Activated CD8-positive, alpha-beta T cell treated with anti-CD3 and anti-CD28 coated beads for 36 hours (primary cell): Measurements from ENCODE around the gene ELAC2. TPM values are rescaled to one million over a fixed set of nuclear protein-coding genes. Genes with fewer than 3 reads are reported as not detected.

ENCODE experiments used
- ATAC-seq: fragments of 200-7000 bp; cut with Tn5 transposase; one replicate; pipeline ENCODE4 v1.10.0; 2021; ENCODE audit warnings: mild to moderate bottlenecking, moderate library complexity
- CTCF ChIA-PET: fragments of 350-600 bp; sonication (Branson Sonifier 250); formaldehyde crosslinking; loops from one replicate; lab custom pipeline; 2021; ENCODE audit warnings: antibody characterized with exemption; lab: Charles Lee
- POLR2A ChIA-PET: fragments of 350-600 bp; sonication (Branson Sonifier 250); formaldehyde crosslinking; loops from one replicate; lab custom pipeline; 2021; ENCODE audit warnings: antibody characterized with exemption; lab: Charles Lee
- DNase-seq: peaks from one replicate; pipeline ENCODE4 v3.0.0-alpha.2; 2020
- H3K27ac Mint-ChIP-seq: one replicate; pipeline ENCODE4 v1.8.0; 2021; ENCODE audit warnings: mild to moderate bottlenecking, mixed read lengths
- H3K27me3 Mint-ChIP-seq: one replicate; pipeline ENCODE4 v1.8.0; 2021; ENCODE audit warnings: mixed read lengths
- H3K36me3 Mint-ChIP-seq: one replicate; pipeline ENCODE4 v1.8.0; 2021; ENCODE audit warnings: low read depth, mixed read lengths
- H3K4me1 Mint-ChIP-seq: one replicate; pipeline ENCODE4 v1.8.0; 2021; ENCODE audit warnings: low read depth, mixed read lengths
- H3K4me3 Mint-ChIP-seq: one replicate; pipeline ENCODE4 v1.8.0; 2021; ENCODE audit warnings: mild to moderate bottlenecking, moderate library complexity, mixed read lengths
- H3K9me3 Mint-ChIP-seq: one replicate; pipeline ENCODE4 v1.8.0; 2021; ENCODE audit warnings: mixed read lengths
- CTCF ChIP-seq: fragments of 200-600 bp; IDR thresholded peaks from one replicate; pipeline ENCODE4 v1.8.0; 2022; ENCODE audit warnings: antibody characterized with exemption, mild to moderate bottlenecking
- intact Hi-C: fragments of 100-400 bp; cut with micrococcal nuclease; formaldehyde crosslinking; loops from one replicate; pipeline ENCODE4 v1.10.0; 2022
- total RNA-seq, 2 experiments: library from RNA; stranded (reverse); gene quantifications; one replicate each; pipeline ENCODE4 v1.2.3, GENCODE V29; 2021

The ELAC2 gene
- total RNA-seq, 2 experiments from 2014 or later, result 60.1 to 67.6 TPM

GRCh38 chr17:12947047-12947446 lies 70.8 kb downstream of the ELAC2 start:
- intact Hi-C loops, result no loop called here
- ATAC-seq, result no peak
- Mint-ChIP-seq H3K4me3 (no peak overlapping the region), H3K27me3 (peaks cover 1% of the 10 kb centered on the region), H3K36me3 (no peaks in the 10 kb centered on the region), H3K27ac (no peak overlapping the region), H3K4me1 (no peaks in the 10 kb centered on the region), H3K9me3 (no peaks in the 10 kb centered on the region)
- CTCF ChIA-PET, result no interaction called here
- TF ChIP-seq CTCF, result no peak
- POLR2A ChIA-PET, result no interaction called here
- DNase-seq, result no peak

Other genes starting within 250 kb of the ELAC2 start
- gene ARHGAP44, start 228.5 kb downstream of the ELAC2 start, total RNA-seq, result under 1 TPM; 0.22 to 0.50 TPM